Activated naive CD8-positive, alpha-beta T cell treated with anti-CD3 and anti-CD28 coated beads, Interleukin-2, amount 50 U/mL, for 24 hours (primary cell): ENCODE data around the gene TBC1D5.

Experiments
- ATAC-seq: fragments of 150-1000 bp; cut with Tn5 transposase; one replicate; pipeline ENCODE4 v1.10.0; 2021
- DNase-seq: peaks from one replicate; pipeline ENCODE4 v3.0.0; 2021
- H3K27ac Mint-ChIP-seq: one replicate; pipeline ENCODE4 v1.8.0; 2021; ENCODE audit warnings: mild to moderate bottlenecking, mixed read lengths
- H3K27me3 Mint-ChIP-seq: one replicate; pipeline ENCODE4 v1.8.0; 2021; ENCODE audit warnings: mixed read lengths
- H3K36me3 Mint-ChIP-seq: one replicate; pipeline ENCODE4 v1.8.0; 2021; ENCODE audit warnings: low read depth, mixed read lengths
- H3K4me1 Mint-ChIP-seq: one replicate; pipeline ENCODE4 v1.8.0; 2021; ENCODE audit warnings: mixed read lengths
- H3K4me3 Mint-ChIP-seq: one replicate; pipeline ENCODE4 v1.8.0; 2021; ENCODE audit warnings: mild to moderate bottlenecking, moderate library complexity, mixed read lengths
- H3K9me3 Mint-ChIP-seq: one replicate; pipeline ENCODE4 v1.8.0; 2021; ENCODE audit warnings: mixed read lengths

Gene TBC1D5

GRCh38 chr3:17313746-17314145 lies 428.7 kb downstream of the TBC1D5 start:
- ATAC-seq (no peak), DNase-seq (no peak)
- H3K4me1 Mint-ChIP-seq, result no peaks in the 10 kb centered on the region
- H3K9me3 Mint-ChIP-seq, result no peaks in the 10 kb centered on the region
- H3K36me3 Mint-ChIP-seq, result peaks cover 5% of the 10 kb centered on the region
- H3K4me3 Mint-ChIP-seq, result no peak overlapping the region
- no peaks in the 10 kb centered on the region for H3K27me3 Mint-ChIP-seq
- no peak overlapping the region for H3K27ac Mint-ChIP-seq

- no peaks in the 10 kb centered on the region for H3K27me3 Mint-ChIP-seq
- no peaks in the 10 kb centered on the region for H3K4me1 Mint-ChIP-seq
- no peaks in the 10 kb centered on the region for H3K9me3 Mint-ChIP-seq
- ATAC-seq, result no peak
- H3K27ac Mint-ChIP-seq, result no peak overlapping the region
- H3K36me3 Mint-ChIP-seq, result no peaks in the 10 kb centered on the region
- DNase-seq, result no peak
- H3K4me3 Mint-ChIP-seq, result no peak overlapping the region
Measured at GRCh38 chr3:17310983-17311382, 431.4 kb downstream of the TBC1D5 start.

- H3K36me3 Mint-ChIP-seq, result no peaks in the 10 kb centered on the region
- H3K27me3 Mint-ChIP-seq, result no peaks in the 10 kb centered on the region
- ATAC-seq, result no peak
- no peaks in the 10 kb centered on the region for H3K9me3 Mint-ChIP-seq
- no peak for DNase-seq
- H3K27ac Mint-ChIP-seq, result no peak overlapping the region
- H3K4me1 Mint-ChIP-seq, result no peaks in the 10 kb centered on the region
- no peak overlapping the region for H3K4me3 Mint-ChIP-seq
Measured at GRCh38 chr3:17307887-17308286, 434.5 kb downstream of the TBC1D5 start.

- no peak for DNase-seq
Measured at GRCh38 chr3:17307482-17307881, 434.9 kb downstream of the TBC1D5 start.

GRCh38 chr3:17304969-17305368 lies 437.5 kb downstream of the TBC1D5 start:
- H3K4me3 Mint-ChIP-seq, result no peak overlapping the region
- ATAC-seq, result no peak

More at GRCh38 chr3:17307482-17307881, 434.9 kb downstream of the TBC1D5 start:
- ATAC-seq, result no peak
- no peaks in the 10 kb centered on the region for H3K27me3 Mint-ChIP-seq
- no peaks in the 10 kb centered on the region for H3K9me3 Mint-ChIP-seq
- H3K36me3 Mint-ChIP-seq, result no peaks in the 10 kb centered on the region
- no peak overlapping the region for H3K27ac Mint-ChIP-seq
- no peaks in the 10 kb centered on the region for H3K4me1 Mint-ChIP-seq
- no peak overlapping the region for H3K4me3 Mint-ChIP-seq

GRCh38 chr3:17302774-17303173 lies 439.7 kb downstream of the TBC1D5 start:
- H3K27ac Mint-ChIP-seq, result no peak overlapping the region
- peaks cover 9% of the 10 kb centered on the region for H3K4me1 Mint-ChIP-seq
- peaks cover 5% of the 10 kb centered on the region for H3K36me3 Mint-ChIP-seq
- no peaks in the 10 kb centered on the region for H3K27me3 Mint-ChIP-seq
- H3K9me3 Mint-ChIP-seq, result no peaks in the 10 kb centered on the region
- ATAC-seq, result no peak
- H3K4me3 Mint-ChIP-seq, result no peak overlapping the region
- DNase-seq, result no peak

More at GRCh38 chr3:17304969-17305368, 437.5 kb downstream of the TBC1D5 start:
- no peaks in the 10 kb centered on the region for H3K9me3 Mint-ChIP-seq
- no peak overlapping the region for H3K27ac Mint-ChIP-seq
- H3K27me3 Mint-ChIP-seq, result no peaks in the 10 kb centered on the region
- DNase-seq, result no peak
- no peaks in the 10 kb centered on the region for H3K36me3 Mint-ChIP-seq
- peaks cover 9% of the 10 kb centered on the region for H3K4me1 Mint-ChIP-seq

GRCh38 chr3:17302170-17302569 lies 440.3 kb downstream of the TBC1D5 start:
- no peak overlapping the region for H3K27ac Mint-ChIP-seq
- no peaks in the 10 kb centered on the region for H3K9me3 Mint-ChIP-seq
- DNase-seq, result no peak
- ATAC-seq, result no peak
- no peaks in the 10 kb centered on the region for H3K27me3 Mint-ChIP-seq
- peaks cover 9% of the 10 kb centered on the region for H3K4me1 Mint-ChIP-seq
- H3K4me3 Mint-ChIP-seq, result no peak overlapping the region
- peaks cover 5% of the 10 kb centered on the region for H3K36me3 Mint-ChIP-seq

GRCh38 chr3:17301271-17301670 lies 441.2 kb downstream of the TBC1D5 start:
- Mint-ChIP-seq H3K36me3 (peaks cover 5% of the 10 kb centered on the region), H3K4me1 (peaks cover 9% of the 10 kb centered on the region), H3K4me3 (no peak overlapping the region), H3K9me3 (no peaks in the 10 kb centered on the region), H3K27ac (no peak overlapping the region), H3K27me3 (no peaks in the 10 kb centered on the region)
- DNase-seq, result no peak
- ATAC-seq, result peak; percentile 49

- Mint-ChIP-seq H3K27me3 (no peaks in the 10 kb centered on the region), H3K36me3 (peaks cover 5% of the 10 kb centered on the region), H3K4me3 (peak overlapping the region; percentile 1), H3K27ac (peak overlapping the region; percentile 79), H3K4me1 (peaks cover 9% of the 10 kb centered on the region), H3K9me3 (no peaks in the 10 kb centered on the region)
- DNase-seq (no peak), ATAC-seq (no peak)
Measured at GRCh38 chr3:17300441-17300840, 442.0 kb downstream of the TBC1D5 start.

GRCh38 chr3:17298038-17298437 lies 444.4 kb downstream of the TBC1D5 start:
- Mint-ChIP-seq H3K27ac (no peak overlapping the region), H3K9me3 (no peaks in the 10 kb centered on the region), H3K36me3 (peaks cover 5% of the 10 kb centered on the region)

GRCh38 chr3:17292556-17292955 lies 449.9 kb downstream of the TBC1D5 start:
- Mint-ChIP-seq H3K36me3 (peaks cover 2% of the 10 kb centered on the region), H3K9me3 (no peaks in the 10 kb centered on the region), H3K27me3 (no peaks in the 10 kb centered on the region), H3K27ac (no peak overlapping the region), H3K4me1 (no peaks in the 10 kb centered on the region), H3K4me3 (no peak overlapping the region)
- no peak for ATAC-seq
- DNase-seq, result no peak

More at GRCh38 chr3:17298038-17298437, 444.4 kb downstream of the TBC1D5 start:
- Mint-ChIP-seq H3K4me1 (peaks cover 9% of the 10 kb centered on the region), H3K27me3 (no peaks in the 10 kb centered on the region), H3K4me3 (no peak overlapping the region)
- ATAC-seq, result no peak
- DNase-seq, result no peak

GRCh38 chr3:17290894-17291293 lies 451.5 kb downstream of the TBC1D5 start:
- H3K27me3 Mint-ChIP-seq, result no peaks in the 10 kb centered on the region
- H3K36me3 Mint-ChIP-seq, result peaks cover 2% of the 10 kb centered on the region
- H3K4me1 Mint-ChIP-seq, result no peaks in the 10 kb centered on the region
- H3K27ac Mint-ChIP-seq, result no peak overlapping the region
- DNase-seq, result no peak
- H3K9me3 Mint-ChIP-seq, result no peaks in the 10 kb centered on the region
- ATAC-seq, result no peak
- H3K4me3 Mint-ChIP-seq, result no peak overlapping the region

GRCh38 chr3:17288839-17289399 lies 453.5 kb downstream of the TBC1D5 start:
- H3K36me3 Mint-ChIP-seq, result peaks cover 2% of the 10 kb centered on the region
- ATAC-seq (no peak), DNase-seq (no peak)

GRCh38 chr3:17287006-17287689 lies 455.3 kb downstream of the TBC1D5 start:
- H3K27ac Mint-ChIP-seq, result no peak overlapping the region
- no peaks in the 10 kb centered on the region for H3K4me1 Mint-ChIP-seq
- no peak overlapping the region for H3K4me3 Mint-ChIP-seq
- H3K27me3 Mint-ChIP-seq, result no peaks in the 10 kb centered on the region
- no peak for DNase-seq
- peaks cover 2% of the 10 kb centered on the region for H3K36me3 Mint-ChIP-seq
- no peak for ATAC-seq
- H3K9me3 Mint-ChIP-seq, result no peaks in the 10 kb centered on the region

More at GRCh38 chr3:17288839-17289399, 453.5 kb downstream of the TBC1D5 start:
- Mint-ChIP-seq H3K27me3 (no peaks in the 10 kb centered on the region), H3K27ac (no peak overlapping the region), H3K4me3 (no peak overlapping the region), H3K9me3 (no peaks in the 10 kb centered on the region), H3K4me1 (no peaks in the 10 kb centered on the region)

GRCh38 chr3:17278006-17278405 lies 464.4 kb downstream of the TBC1D5 start:
- DNase-seq, result no peak
- Mint-ChIP-seq H3K4me3 (no peak overlapping the region), H3K27ac (no peak overlapping the region), H3K36me3 (peaks cover 2% of the 10 kb centered on the region), H3K4me1 (no peaks in the 10 kb centered on the region), H3K9me3 (no peaks in the 10 kb centered on the region), H3K27me3 (no peaks in the 10 kb centered on the region)
- no peak for ATAC-seq
